Epithelial cell of proximal tubule (primary cell): ENCODE data around the gene CIRBP. TPM values are rescaled to one million over a fixed set of nuclear protein-coding genes. Genes with fewer than 3 reads are reported as not detected.

Experiments used
- DNase-seq: peaks from one replicate; pipeline ENCODE4 v3.0.0-alpha.2; 2011; ENCODE audit warnings: low read depth
- H3K4me3 ChIP-seq: 2 replicates; pipeline ENCODE4 v1.5.1; 2011; ENCODE audit warnings: low read depth, mild to moderate bottlenecking, low read length
- total RNA-seq: library from RNA; depleted of rRNA; stranded (reverse); fragments of >200 nt; gene quantifications from 2 replicates; pipeline ENCODE4 v1.2.3, GENCODE V29; 2015
- TF ChIP-seq, protein P1 (sequence below): conservative IDR thresholded peaks from 2 replicates; pipeline ENCODE4 v1.5.1; 2012; ENCODE audit warnings: low read depth, mild to moderate bottlenecking, low read length

The CIRBP gene
- total RNA-seq, 1 donor from 2014 or later: 317 TPM

DNA sequence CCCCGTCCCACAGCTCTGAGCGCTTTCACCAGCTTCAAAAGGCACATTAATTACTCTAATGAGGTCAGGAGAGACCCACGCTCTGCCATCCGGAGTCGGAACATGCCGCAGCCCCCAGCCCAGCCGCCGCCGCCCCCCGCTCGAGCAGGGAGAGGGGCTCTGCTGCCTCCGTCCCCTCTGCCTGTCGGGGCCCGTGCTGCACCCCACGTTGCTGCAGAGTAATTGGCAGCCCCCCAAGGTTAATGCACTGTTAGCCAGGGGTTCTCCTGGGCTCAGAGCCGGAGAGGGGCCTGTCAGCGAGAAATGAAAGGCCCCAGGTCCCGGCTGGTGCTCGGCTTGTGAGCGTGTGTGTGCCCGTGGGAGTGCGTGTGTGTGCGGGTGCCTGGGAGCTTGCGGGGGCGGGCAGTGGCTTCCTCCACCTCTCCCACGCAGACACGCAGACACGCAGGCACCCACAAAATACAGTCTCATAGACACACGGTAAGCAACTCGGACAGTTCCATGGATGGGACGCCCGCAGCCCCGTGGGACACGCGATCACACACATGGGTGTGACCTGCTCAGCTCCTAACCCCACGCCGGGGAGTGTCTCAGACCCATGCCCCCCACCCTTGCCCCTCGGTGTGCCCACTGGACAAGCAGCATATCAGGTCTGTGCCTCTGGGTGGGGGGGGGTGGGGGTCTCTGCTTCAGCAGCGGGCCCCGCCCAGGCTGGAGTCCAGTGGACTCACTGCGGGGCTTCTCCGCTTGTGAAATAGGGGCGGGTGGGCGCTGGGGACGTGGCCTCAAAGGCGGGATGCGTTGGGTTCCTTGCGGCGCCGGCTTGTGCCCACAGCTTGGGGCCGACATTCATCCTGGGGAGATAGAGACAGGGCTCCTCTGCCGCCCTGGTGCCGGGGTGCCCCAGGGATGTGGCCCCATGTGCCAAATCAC, 11.8 kb downstream of the CIRBP start:
- no peak for DNase-seq
- TF ChIP-seq, protein P1, sequence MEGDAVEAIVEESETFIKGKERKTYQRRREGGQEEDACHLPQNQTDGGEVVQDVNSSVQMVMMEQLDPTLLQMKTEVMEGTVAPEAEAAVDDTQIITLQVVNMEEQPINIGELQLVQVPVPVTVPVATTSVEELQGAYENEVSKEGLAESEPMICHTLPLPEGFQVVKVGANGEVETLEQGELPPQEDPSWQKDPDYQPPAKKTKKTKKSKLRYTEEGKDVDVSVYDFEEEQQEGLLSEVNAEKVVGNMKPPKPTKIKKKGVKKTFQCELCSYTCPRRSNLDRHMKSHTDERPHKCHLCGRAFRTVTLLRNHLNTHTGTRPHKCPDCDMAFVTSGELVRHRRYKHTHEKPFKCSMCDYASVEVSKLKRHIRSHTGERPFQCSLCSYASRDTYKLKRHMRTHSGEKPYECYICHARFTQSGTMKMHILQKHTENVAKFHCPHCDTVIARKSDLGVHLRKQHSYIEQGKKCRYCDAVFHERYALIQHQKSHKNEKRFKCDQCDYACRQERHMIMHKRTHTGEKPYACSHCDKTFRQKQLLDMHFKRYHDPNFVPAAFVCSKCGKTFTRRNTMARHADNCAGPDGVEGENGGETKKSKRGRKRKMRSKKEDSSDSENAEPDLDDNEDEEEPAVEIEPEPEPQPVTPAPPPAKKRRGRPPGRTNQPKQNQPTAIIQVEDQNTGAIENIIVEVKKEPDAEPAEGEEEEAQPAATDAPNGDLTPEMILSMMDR: no peak
- no peak overlapping the region for H3K4me3 ChIP-seq

DNA sequence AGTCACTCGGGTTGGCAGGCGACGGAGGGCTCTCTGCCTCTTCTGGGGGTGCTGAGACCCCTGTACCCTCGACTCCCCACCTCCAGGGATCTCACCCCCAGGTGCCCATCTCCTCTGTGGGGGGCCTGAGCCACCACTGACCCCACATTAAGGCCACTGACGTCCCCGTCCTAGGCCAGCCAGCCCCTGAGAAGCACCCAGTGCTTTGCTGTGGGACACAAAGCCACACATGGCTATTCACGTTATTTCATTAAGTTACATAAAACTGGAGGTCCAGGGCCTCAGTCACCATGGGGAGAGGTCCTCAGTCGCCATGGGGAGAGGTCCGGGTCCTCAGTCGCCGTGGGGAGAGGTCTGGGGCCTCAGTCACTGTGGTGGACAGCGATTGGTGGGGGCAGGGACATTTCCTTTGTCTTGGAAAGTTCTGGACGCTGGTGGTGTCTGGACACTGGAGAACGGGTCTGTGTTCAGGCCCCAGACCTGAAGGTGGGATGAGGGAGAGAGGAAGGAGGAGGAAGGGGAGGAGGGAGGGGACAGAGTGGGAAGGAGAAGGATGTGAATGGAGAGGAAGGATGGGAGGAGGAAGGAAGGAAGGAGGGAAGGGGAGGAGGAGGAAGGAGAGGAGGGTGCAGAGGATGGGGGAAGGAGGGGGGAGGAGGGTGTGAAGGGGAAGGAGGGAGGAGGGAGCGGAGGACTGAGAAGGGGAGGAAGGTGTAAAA, 12.6 kb downstream of the CIRBP start:
- H3K4me3 ChIP-seq: no peak overlapping the region
- DNase-seq: no peak
- TF ChIP-seq, protein P1: no peak

GRCh38 chr19:1282588-1283206, 13.6 kb downstream of the CIRBP start:
- TF ChIP-seq, protein P1: no peak
- no peak for DNase-seq
- no peak overlapping the region for H3K4me3 ChIP-seq

- DNase-seq: no peak
- TF ChIP-seq, protein P1: no peak
- H3K4me3 ChIP-seq: no peak overlapping the region
Measured at GRCh38 chr19:1283207-1283916, 14.2 kb downstream of the CIRBP start.

GRCh38 chr19:1283917-1284292, 14.8 kb downstream of the CIRBP start:
- no peak for DNase-seq
- TF ChIP-seq, protein P1: no peak

DNA sequence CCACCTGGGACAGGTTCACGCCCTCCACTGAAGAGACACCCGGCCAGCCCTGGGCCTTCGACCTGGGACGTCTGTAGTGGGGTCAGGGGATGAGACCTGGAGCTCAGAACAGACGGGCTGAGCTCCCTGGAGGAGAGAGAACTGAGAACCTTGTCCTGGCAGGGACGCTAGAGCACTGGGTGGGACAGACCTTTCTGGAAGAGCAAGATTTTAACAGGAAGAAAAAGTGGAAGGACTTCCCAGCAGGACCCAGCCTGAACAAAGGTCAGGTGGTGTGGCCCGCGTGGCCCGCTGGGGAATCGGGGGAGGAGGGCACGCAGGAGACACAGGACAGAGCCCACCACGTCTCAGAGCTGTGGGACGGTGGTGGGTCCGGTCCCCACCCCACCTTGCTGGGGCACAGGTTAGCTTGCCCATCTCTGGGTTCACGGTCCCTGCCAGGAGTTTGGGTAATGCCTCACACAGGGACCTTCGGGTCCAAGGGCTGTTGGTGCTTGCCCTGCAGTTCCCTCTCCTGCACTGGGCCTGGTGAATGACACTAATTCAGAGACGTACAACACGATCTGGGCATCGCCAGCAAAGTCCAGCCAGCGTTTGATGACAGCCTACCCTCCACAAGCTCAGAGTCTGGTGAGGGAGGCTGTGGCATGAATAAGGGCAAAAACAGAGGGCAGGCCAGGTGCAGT, 15.3 kb downstream of the CIRBP start:
- DNase-seq: no peak
- TF ChIP-seq, protein P1: no peak

More at GRCh38 chr19:1283917-1284292, 14.8 kb downstream of the CIRBP start:
- H3K4me3 ChIP-seq: no peak overlapping the region

More for the DNA sequence above, 15.3 kb downstream of the CIRBP start:
- H3K4me3 ChIP-seq: no peak overlapping the region
